ENCODE results near the gene MYOCD. TPM values are rescaled to one million over a fixed set of nuclear protein-coding genes. Genes with fewer than 3 reads are reported as not detected.

MYOCD gene
- total RNA-seq, 1 experiment from 2014 or later, result not detected

DNA sequence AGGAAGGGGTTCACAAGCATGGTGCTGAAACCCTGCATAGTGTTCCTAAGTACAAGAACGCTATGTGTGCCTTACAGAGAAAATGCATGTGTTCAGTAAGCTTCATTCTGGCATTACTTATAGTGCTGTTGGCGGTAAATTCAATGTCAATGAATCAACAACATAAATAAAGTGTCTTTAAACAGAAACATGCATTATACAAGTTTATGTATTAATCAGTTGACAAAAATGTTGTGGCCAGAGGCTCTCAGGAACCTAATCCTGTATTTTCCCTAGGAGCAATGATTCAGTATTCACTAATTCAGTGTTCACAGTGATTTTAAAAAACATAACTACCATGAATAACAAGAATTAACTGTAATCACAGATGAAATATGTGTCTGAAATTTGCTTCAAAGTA is 47.1 kb upstream of the MYOCD start:
- in situ Hi-C loops (cut with HindIII; ENCODE audit: low pct_unique_long_range_greater_than_20kb, low sequenced_read_pairs), result no loop called here
- H3K27ac ChIP-seq (ENCODE audit: low read length), result no peak overlapping the region
- CTCF ChIA-PET, result no interaction called here

DNA sequence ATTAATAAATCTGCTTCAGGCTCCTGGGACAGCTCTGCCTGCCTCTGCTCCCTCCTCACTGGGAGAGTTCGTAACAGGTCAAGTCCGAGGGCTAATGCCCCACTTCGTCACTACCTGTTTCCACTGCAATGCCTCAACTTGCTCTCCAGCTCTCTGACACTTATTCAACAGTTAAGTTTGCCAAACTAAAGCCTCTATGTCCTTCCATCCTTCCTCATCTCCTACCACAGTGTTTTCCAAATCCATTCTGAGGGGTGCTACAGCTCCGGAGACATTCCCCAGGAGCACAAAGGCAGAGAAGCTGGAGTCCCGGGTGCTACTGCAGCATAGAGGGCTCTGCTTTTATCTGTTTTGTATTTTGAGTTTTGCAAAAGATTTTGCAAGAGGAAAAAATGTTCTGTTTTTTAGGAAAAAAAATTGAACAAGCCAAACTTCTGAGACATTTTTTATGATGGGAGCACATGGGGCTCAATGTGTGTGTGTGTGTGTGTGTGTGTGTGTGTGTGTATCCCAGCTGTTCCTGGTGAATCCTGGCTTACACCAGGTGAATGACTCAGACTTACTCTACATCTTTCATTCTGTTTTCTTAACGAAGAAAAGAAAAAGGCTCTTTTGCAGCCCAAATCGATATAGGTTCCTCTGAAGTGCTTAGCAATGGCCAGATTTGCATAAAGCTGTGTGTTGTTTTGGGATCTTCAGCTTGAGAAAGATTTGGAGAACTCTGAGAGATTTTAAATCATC is 46.1 kb upstream of the MYOCD start:
- intact Hi-C loops (cut with micrococcal nuclease; ENCODE audit: unreplicated experiment), result no loop called here
- no peaks in the 10 kb centered on the region for H3K36me3 ChIP-seq (ENCODE audit: control insufficient read depth, insufficient read depth, low read length)
- ChIA-PET CTCF (no interaction called here), POLR2A (no interaction called here)
- no peak for ATAC-seq
- H3K4me3 ChIP-seq (ENCODE audit: low read depth in 2 of 2, low read length in 2 of 2), result no peak overlapping the region
- H3K27ac ChIP-seq (ENCODE audit: low read length), result no peak overlapping the region
- TF ChIP-seq REST (IDR thresholded peaks at IDR 0.05; ENCODE audit: insufficient read depth in 1 of 2, low read depth in 2 of 2, low read length in 1 of 2) (no peak), TCF7L2 (IDR thresholded peaks at IDR 0.05; ENCODE audit: low read depth, low read length) (no peak), SIN3A (IDR thresholded peaks at IDR 0.05; ENCODE audit: borderline replicate concordance, insufficient read depth, low read depth, low read length) (no peak), POLR2AphosphoS5 (IDR thresholded peaks at IDR 0.05; ENCODE audit: low read depth, low read length) (no peak), CTCF (IDR thresholded peaks at IDR 0.05) (no peak)
- no peaks in the 10 kb centered on the region for H3K9me3 ChIP-seq (ENCODE audit: control insufficient read depth, insufficient read depth, low read depth, low read length)
- no peaks in the 10 kb centered on the region for H3K27me3 ChIP-seq (ENCODE audit: control insufficient read depth, insufficient read depth, low read length)
- BruUV-seq (replicated peaks), result no TSS peak
- H3K4me1 ChIP-seq (ENCODE audit: control insufficient read depth, insufficient read depth, low read length), result no peaks in the 10 kb centered on the region
- DNase-seq (ENCODE audit: low read depth, low spot score), result no peak
- in situ Hi-C loops (cut with HindIII; ENCODE audit: low pct_unique_long_range_greater_than_20kb, low sequenced_read_pairs), result no loop called here

More for the DNA sequence above, 47.1 kb upstream of the MYOCD start:
- POLR2A ChIA-PET, result no interaction called here
- BruUV-seq (replicated peaks), result no TSS peak
- H3K4me3 ChIP-seq (ENCODE audit: low read depth in 2 of 2, low read length in 2 of 2), result no peak overlapping the region
- ATAC-seq, result no peak
- H3K4me1 ChIP-seq (ENCODE audit: control insufficient read depth, insufficient read depth, low read length), result no peaks in the 10 kb centered on the region
- no peaks in the 10 kb centered on the region for H3K27me3 ChIP-seq (ENCODE audit: control insufficient read depth, insufficient read depth, low read length)
- no peak for DNase-seq (ENCODE audit: low read depth, low spot score)
- TF ChIP-seq TCF7L2 (IDR thresholded peaks at IDR 0.05; ENCODE audit: low read depth, low read length) (no peak), SIN3A (IDR thresholded peaks at IDR 0.05; ENCODE audit: borderline replicate concordance, insufficient read depth, low read depth, low read length) (no peak), REST (IDR thresholded peaks at IDR 0.05; ENCODE audit: insufficient read depth in 1 of 2, low read depth in 2 of 2, low read length in 1 of 2) (no peak), POLR2AphosphoS5 (IDR thresholded peaks at IDR 0.05; ENCODE audit: low read depth, low read length) (no peak), CTCF (IDR thresholded peaks at IDR 0.05) (no peak)
- no peaks in the 10 kb centered on the region for H3K36me3 ChIP-seq (ENCODE audit: control insufficient read depth, insufficient read depth, low read length)
- intact Hi-C loops (cut with micrococcal nuclease; ENCODE audit: unreplicated experiment), result no loop called here
- H3K9me3 ChIP-seq (ENCODE audit: control insufficient read depth, insufficient read depth, low read depth, low read length), result no peaks in the 10 kb centered on the region

All from Panc1 (cell line).